ENCODE data around the gene DYNLT2. TPM values are rescaled to one million over a fixed set of nuclear protein-coding genes. Genes with fewer than 3 reads are reported as not detected.

The DYNLT2 gene
- total and polyA plus RNA-seq, 2 of the 13 experiments (the other 11 are each of a cell fraction or from before 2014, with no cell fraction given), result 2.1 to 4.3 TPM

DNA sequence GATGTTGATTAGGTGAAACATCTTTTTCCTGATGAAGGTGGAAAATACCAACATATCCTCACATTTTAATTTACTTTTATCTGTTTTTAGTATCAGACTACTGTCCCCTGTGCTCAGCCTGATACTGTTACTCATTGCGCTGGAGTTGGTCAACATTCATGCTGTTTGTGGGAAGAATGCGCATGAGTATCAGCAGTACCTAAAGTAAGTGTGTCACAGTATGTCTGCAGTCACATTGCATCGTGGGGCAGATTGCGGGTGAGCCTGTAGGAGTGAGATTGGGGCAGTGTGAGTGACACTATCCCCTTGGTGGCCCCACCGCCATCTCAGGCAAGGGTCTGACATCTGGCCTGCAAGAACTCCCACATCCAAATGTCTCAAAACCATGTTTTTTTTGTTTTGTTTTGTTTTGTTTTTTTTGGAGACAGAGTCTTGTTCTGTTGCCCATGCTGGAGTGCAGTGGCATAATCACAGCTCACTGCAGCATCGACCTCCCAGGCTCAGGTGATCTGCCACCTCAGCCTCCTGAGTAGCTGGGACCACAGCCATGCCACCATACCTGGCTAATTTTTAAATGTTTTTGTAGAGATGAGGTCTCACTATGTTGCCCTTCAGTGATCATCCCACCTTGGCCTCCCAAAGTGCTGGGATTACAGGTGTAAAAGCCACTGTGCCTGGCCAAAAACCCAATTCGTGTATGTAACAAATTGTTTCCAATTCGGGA is 27.9 kb upstream of the DYNLT2 start:
- Histone ChIP-seq H3K27ac (ENCODE audit: extremely low read length, insufficient read depth, low read length) (no peak overlapping the region), H3K4me2 (ENCODE audit: low read depth, low read length) (no peak overlapping the region), H3K36me3 (replicated peaks in 1 of 2; ENCODE audit: control insufficient read depth in 1 of 2, insufficient read depth in 2 of 2, low read length in 2 of 2) (no peaks in the 10 kb centered on the region), H3K4me1 (ENCODE audit: insufficient read depth, low read length) (peaks cover 20% of the 10 kb centered on the region), H4K20me1 (ENCODE audit: insufficient read depth, low read length) (no peaks in the 10 kb centered on the region), H3K9me3 (ENCODE audit: low read length) (no peaks in the 10 kb centered on the region), H3K27me3 (ENCODE audit: control insufficient read depth in 1 of 2, insufficient read depth in 2 of 2, low read length in 2 of 2) (no peaks in the 10 kb centered on the region), H2AFZ (ENCODE audit: low read length) (no peak overlapping the region), H3K79me2 (ENCODE audit: insufficient read depth, low read length) (no peaks in the 10 kb centered on the region), H3K9ac (ENCODE audit: insufficient read depth, low read depth, low read length) (no peak overlapping the region), H3K4me3 (replicated peaks in 1 of 3; ENCODE audit: insufficient read depth in 1 of 3, low read depth in 2 of 3, low read length in 3 of 3) (no peak overlapping the region)
- ChIA-PET CTCF (ENCODE audit: low intra/inter-chr PET ratio, low total read pairs) (no interaction called here), POLR2A (interaction anchor here (0.9 to 2.5 kb wide), 3 partner anchors 11 to 78 kb away, joined by 3 to 12 read pairs (median 3); partner anchors contain the start of genes C6orf120 and WDR27)
- FAIRE-seq (no peak), ATAC-seq (no peak), DNase-seq (ENCODE audit: low spot score) (no peak)
- in situ Hi-C loops (cut with HindIII; ENCODE audit: extremely low pct_ligation_motif_present, low pct_unique_long_range_greater_than_20kb) (no loop called here), intact Hi-C loops (cut with micrococcal nuclease; ENCODE audit: unreplicated experiment) (no loop called here)
- BruUV-seq (replicated peaks), result no TSS peak
- WGBS (ENCODE audit: low lambda C conversion rate), result 91% methylated on average over 8 of the region's 8 CpGs
- TF ChIP-seq HNRNPH1 (optimal IDR thresholded peaks at IDR 0.05; ENCODE audit: low read depth, low read length), result no peak
- TF ChIP-seq MAFG (CRISPR knock-in tag; IDR thresholded peaks at IDR 0.05), result no peak
- no peak for TF ChIP-seq ZNF264 (CRISPR knock-in tag; IDR thresholded peaks at IDR 0.05)
- TF ChIP-seq, protein P1, sequence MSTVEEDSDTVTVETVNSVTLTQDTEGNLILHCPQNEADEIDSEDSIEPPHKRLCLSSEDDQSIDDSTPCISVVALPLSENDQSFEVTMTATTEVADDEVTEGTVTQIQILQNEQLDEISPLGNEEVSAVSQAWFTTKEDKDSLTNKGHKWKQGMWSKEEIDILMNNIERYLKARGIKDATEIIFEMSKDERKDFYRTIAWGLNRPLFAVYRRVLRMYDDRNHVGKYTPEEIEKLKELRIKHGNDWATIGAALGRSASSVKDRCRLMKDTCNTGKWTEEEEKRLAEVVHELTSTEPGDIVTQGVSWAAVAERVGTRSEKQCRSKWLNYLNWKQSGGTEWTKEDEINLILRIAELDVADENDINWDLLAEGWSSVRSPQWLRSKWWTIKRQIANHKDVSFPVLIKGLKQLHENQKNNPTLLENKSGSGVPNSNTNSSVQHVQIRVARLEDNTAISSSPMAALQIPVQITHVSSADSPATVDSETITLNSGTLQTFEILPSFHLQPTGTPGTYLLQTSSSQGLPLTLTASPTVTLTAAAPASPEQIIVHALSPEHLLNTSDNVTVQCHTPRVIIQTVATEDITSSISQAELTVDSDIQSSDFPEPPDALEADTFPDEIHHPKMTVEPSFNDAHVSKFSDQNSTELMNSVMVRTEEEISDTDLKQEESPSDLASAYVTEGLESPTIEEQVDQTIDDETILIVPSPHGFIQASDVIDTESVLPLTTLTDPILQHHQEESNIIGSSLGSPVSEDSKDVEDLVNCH (CRISPR knock-in tag; IDR thresholded peaks at IDR 0.05), result no peak
- no peak for TF ChIP-seq ZNF569 (CRISPR knock-in tag; IDR thresholded peaks at IDR 0.05; ENCODE audit: borderline replicate concordance)

DNA sequence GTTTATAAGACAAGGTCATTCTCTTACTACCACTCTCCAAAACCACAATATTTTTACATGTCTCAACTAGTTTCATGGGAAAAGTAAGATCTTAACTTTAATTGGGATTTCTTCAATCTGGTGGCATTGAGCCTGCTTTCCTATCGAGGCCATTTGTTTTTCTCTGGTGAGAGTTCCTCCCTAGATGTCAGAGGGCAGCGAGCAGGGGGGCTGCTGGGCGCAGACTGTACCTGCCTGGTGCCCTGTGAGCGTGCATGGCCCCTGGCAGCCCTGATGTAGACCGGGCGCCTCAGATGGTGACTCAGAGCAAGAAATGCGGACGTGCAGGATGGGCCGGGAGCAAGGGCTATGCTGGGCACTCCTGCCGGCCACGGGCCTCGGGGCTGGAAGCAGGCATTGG is 27.3 kb upstream of the DYNLT2 start:
- no peak overlapping the region for H3K27ac ChIP-seq (ENCODE audit: extremely low read length, insufficient read depth, low read length)
- FAIRE-seq, result no peak
- no peak overlapping the region for H3K4me3 ChIP-seq (replicated peaks in 1 of 3; ENCODE audit: insufficient read depth in 1 of 3, low read depth in 2 of 3, low read length in 3 of 3)
- no peaks in the 10 kb centered on the region for H3K79me2 ChIP-seq (ENCODE audit: insufficient read depth, low read length)
- H3K4me1 ChIP-seq (ENCODE audit: insufficient read depth, low read length), result peaks cover 20% of the 10 kb centered on the region
- no peaks in the 10 kb centered on the region for H3K36me3 ChIP-seq (replicated peaks in 1 of 2; ENCODE audit: control insufficient read depth in 1 of 2, insufficient read depth in 2 of 2, low read length in 2 of 2)
- CTCF ChIA-PET (ENCODE audit: low intra/inter-chr PET ratio, low total read pairs), result no interaction called here
- WGBS (ENCODE audit: low lambda C conversion rate), result 95% methylated on average over 12 of the region's 12 CpGs
- no peaks in the 10 kb centered on the region for H3K9me3 ChIP-seq (ENCODE audit: low read length)
- H3K9ac ChIP-seq (ENCODE audit: insufficient read depth, low read depth, low read length), result no peak overlapping the region
- intact Hi-C loops (cut with micrococcal nuclease; ENCODE audit: unreplicated experiment) (no loop called here), in situ Hi-C loops (cut with HindIII; ENCODE audit: extremely low pct_ligation_motif_present, low pct_unique_long_range_greater_than_20kb) (no loop called here)
- BruUV-seq (replicated peaks), result no TSS peak
- no peak overlapping the region for H3K4me2 ChIP-seq (ENCODE audit: low read depth, low read length)
- no peaks in the 10 kb centered on the region for H4K20me1 ChIP-seq (ENCODE audit: insufficient read depth, low read length)
- no peak for DNase-seq (ENCODE audit: low spot score)
- no peak overlapping the region for H2AFZ ChIP-seq (ENCODE audit: low read length)
- no peaks in the 10 kb centered on the region for H3K27me3 ChIP-seq (ENCODE audit: control insufficient read depth in 1 of 2, insufficient read depth in 2 of 2, low read length in 2 of 2)
- no peak for ATAC-seq
- POLR2A ChIA-PET, result no interaction called here
- TF ChIP-seq PAWR (CRISPR knock-in tag; IDR thresholded peaks at IDR 0.05; ENCODE audit: borderline replicate concordance) (no peak), AGO1 (IDR thresholded peaks at IDR 0.05; ENCODE audit: low read depth, low read length, poor library complexity, severe bottlenecking) (peak; percentile 35)

Data from HepG2 (cell line).